B cell (primary cell): ENCODE results near the gene TP53I3.

ENCODE experiments used
- EZH2 ChIP-seq: IDR thresholded peaks from 2 replicates; pipeline ENCODE4 v1.6.1; 2012; ENCODE audit warnings: borderline replicate concordance, low read depth, mild to moderate bottlenecking, moderate library complexity, low read length; ENCODE audit not compliant: insufficient read depth, poor library complexity, severe bottlenecking
- TF ChIP-seq, protein P1 (sequence below): fragments of 200-600 bp; IDR thresholded peaks from one replicate; pipeline ENCODE4 v1.8.0; 2022; ENCODE audit warnings: antibody characterized with exemption, mild to moderate bottlenecking

DNA sequence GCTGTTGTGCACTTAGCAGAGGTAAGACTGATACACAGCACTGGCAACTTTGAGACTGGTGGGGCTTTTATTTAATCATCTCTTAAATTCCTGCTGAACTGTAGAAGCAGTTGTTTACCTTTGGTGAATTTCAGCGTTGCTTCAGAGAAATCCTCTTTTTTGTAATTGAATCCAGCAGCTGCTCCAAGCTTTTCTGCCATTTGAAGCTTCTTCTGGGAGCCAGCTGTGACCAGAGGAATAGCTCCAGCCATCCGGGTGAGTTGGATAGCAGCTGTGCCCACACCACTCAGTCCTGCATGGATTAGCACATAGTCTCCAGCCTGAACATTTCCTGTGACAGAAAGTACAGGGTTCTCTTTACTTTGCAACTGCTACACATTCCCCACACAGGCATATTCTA lies 3.9 kb downstream of the TP53I3 start:
- TF ChIP-seq, protein P1, sequence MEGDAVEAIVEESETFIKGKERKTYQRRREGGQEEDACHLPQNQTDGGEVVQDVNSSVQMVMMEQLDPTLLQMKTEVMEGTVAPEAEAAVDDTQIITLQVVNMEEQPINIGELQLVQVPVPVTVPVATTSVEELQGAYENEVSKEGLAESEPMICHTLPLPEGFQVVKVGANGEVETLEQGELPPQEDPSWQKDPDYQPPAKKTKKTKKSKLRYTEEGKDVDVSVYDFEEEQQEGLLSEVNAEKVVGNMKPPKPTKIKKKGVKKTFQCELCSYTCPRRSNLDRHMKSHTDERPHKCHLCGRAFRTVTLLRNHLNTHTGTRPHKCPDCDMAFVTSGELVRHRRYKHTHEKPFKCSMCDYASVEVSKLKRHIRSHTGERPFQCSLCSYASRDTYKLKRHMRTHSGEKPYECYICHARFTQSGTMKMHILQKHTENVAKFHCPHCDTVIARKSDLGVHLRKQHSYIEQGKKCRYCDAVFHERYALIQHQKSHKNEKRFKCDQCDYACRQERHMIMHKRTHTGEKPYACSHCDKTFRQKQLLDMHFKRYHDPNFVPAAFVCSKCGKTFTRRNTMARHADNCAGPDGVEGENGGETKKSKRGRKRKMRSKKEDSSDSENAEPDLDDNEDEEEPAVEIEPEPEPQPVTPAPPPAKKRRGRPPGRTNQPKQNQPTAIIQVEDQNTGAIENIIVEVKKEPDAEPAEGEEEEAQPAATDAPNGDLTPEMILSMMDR: no peak
- no peak for TF ChIP-seq EZH2
